ENCODE results near the gene DIP2B.

DIP2B gene

GRCh38 chr12:50618864-50619609 lies 114.3 kb downstream of the DIP2B start:
- H3K27ac ChIP-seq (ENCODE audit: low read length): no peak overlapping the region
- H3K36me3 ChIP-seq (ENCODE audit: control insufficient read depth, low read depth, low read length): no peaks in the 10 kb centered on the region
- peaks cover 45% of the 10 kb centered on the region for H3K4me1 ChIP-seq (ENCODE audit: control insufficient read depth, low read depth, low read length)
- no peaks in the 10 kb centered on the region for H3K27me3 ChIP-seq (ENCODE audit: control insufficient read depth, insufficient read depth, low read length)
- H3K9me3 ChIP-seq (ENCODE audit: control insufficient read depth, low read depth, low read length): no peaks in the 10 kb centered on the region
- no peak overlapping the region for H3K4me3 ChIP-seq (ENCODE audit: low read length)
- H3K9ac ChIP-seq (ENCODE audit: low read length): no peak overlapping the region

- H3K9me3 ChIP-seq (ENCODE audit: control insufficient read depth, low read depth, low read length): no peaks in the 10 kb centered on the region
- H3K4me1 ChIP-seq (ENCODE audit: control insufficient read depth, low read depth, low read length): peaks cover 39% of the 10 kb centered on the region
- no peaks in the 10 kb centered on the region for H3K27me3 ChIP-seq (ENCODE audit: control insufficient read depth, insufficient read depth, low read length)
- H3K4me3 ChIP-seq (ENCODE audit: low read length): no peak overlapping the region
- H3K9ac ChIP-seq (ENCODE audit: low read length): no peak overlapping the region
- H3K27ac ChIP-seq (ENCODE audit: low read length): no peak overlapping the region
- no peaks in the 10 kb centered on the region for H3K36me3 ChIP-seq (ENCODE audit: control insufficient read depth, low read depth, low read length)
Measured at GRCh38 chr12:50619610-50619958, 114.8 kb downstream of the DIP2B start.

- Histone ChIP-seq H3K4me3 (ENCODE audit: low read length) (no peak overlapping the region), H3K27ac (ENCODE audit: low read length) (peak overlapping the region; percentile 40), H3K9me3 (ENCODE audit: control insufficient read depth, low read depth, low read length) (no peaks in the 10 kb centered on the region), H3K27me3 (ENCODE audit: control insufficient read depth, insufficient read depth, low read length) (no peaks in the 10 kb centered on the region), H3K36me3 (ENCODE audit: control insufficient read depth, low read depth, low read length) (no peaks in the 10 kb centered on the region), H3K9ac (ENCODE audit: low read length) (no peak overlapping the region), H3K4me1 (ENCODE audit: control insufficient read depth, low read depth, low read length) (peaks cover 39% of the 10 kb centered on the region)
Measured at GRCh38 chr12:50620109-50620977, 115.6 kb downstream of the DIP2B start.

GRCh38 chr12:50620978-50621360 lies 116.2 kb downstream of the DIP2B start:
- Histone ChIP-seq H3K27me3 (ENCODE audit: control insufficient read depth, insufficient read depth, low read length) (no peaks in the 10 kb centered on the region), H3K9me3 (ENCODE audit: control insufficient read depth, low read depth, low read length) (no peaks in the 10 kb centered on the region), H3K9ac (ENCODE audit: low read length) (no peak overlapping the region), H3K36me3 (ENCODE audit: control insufficient read depth, low read depth, low read length) (no peaks in the 10 kb centered on the region), H3K4me3 (ENCODE audit: low read length) (no peak overlapping the region), H3K4me1 (ENCODE audit: control insufficient read depth, low read depth, low read length) (peaks cover 39% of the 10 kb centered on the region), H3K27ac (ENCODE audit: low read length) (no peak overlapping the region)

GRCh38 chr12:50621399-50622300 lies 116.9 kb downstream of the DIP2B start:
- Histone ChIP-seq H3K36me3 (ENCODE audit: control insufficient read depth, low read depth, low read length) (no peaks in the 10 kb centered on the region), H3K9me3 (ENCODE audit: control insufficient read depth, low read depth, low read length) (no peaks in the 10 kb centered on the region), H3K4me1 (ENCODE audit: control insufficient read depth, low read depth, low read length) (peaks cover 41% of the 10 kb centered on the region), H3K9ac (ENCODE audit: low read length) (no peak overlapping the region), H3K27me3 (ENCODE audit: control insufficient read depth, insufficient read depth, low read length) (no peaks in the 10 kb centered on the region), H3K4me3 (ENCODE audit: low read length) (peak overlapping the region; percentile 5), H3K27ac (ENCODE audit: low read length) (peak overlapping the region; percentile 51)

GRCh38 chr12:50625029-50625925 lies 120.5 kb downstream of the DIP2B start:
- no peaks in the 10 kb centered on the region for H3K9me3 ChIP-seq (ENCODE audit: control insufficient read depth, low read depth, low read length)
- H3K9ac ChIP-seq (ENCODE audit: low read length): no peak overlapping the region
- H3K27me3 ChIP-seq (ENCODE audit: control insufficient read depth, insufficient read depth, low read length): no peaks in the 10 kb centered on the region
- no peaks in the 10 kb centered on the region for H3K36me3 ChIP-seq (ENCODE audit: control insufficient read depth, low read depth, low read length)
- H3K4me1 ChIP-seq (ENCODE audit: control insufficient read depth, low read depth, low read length): peaks cover 37% of the 10 kb centered on the region
- peak overlapping the region; percentile 50 for H3K27ac ChIP-seq (ENCODE audit: low read length)
- H3K4me3 ChIP-seq (ENCODE audit: low read length): no peak overlapping the region

GRCh38 chr12:50626026-50626425 lies 121.2 kb downstream of the DIP2B start:
- no peaks in the 10 kb centered on the region for H3K36me3 ChIP-seq (ENCODE audit: control insufficient read depth, low read depth, low read length)
- H3K9me3 ChIP-seq (ENCODE audit: control insufficient read depth, low read depth, low read length): no peaks in the 10 kb centered on the region
- no peak overlapping the region for H3K9ac ChIP-seq (ENCODE audit: low read length)
- H3K4me1 ChIP-seq (ENCODE audit: control insufficient read depth, low read depth, low read length): peaks cover 30% of the 10 kb centered on the region
- H3K27ac ChIP-seq (ENCODE audit: low read length): no peak overlapping the region
- H3K4me3 ChIP-seq (ENCODE audit: low read length): no peak overlapping the region
- no peaks in the 10 kb centered on the region for H3K27me3 ChIP-seq (ENCODE audit: control insufficient read depth, insufficient read depth, low read length)

GRCh38 chr12:50627491-50627890 lies 122.7 kb downstream of the DIP2B start:
- H3K27ac ChIP-seq (ENCODE audit: low read length): no peak overlapping the region
- no peak overlapping the region for H3K4me3 ChIP-seq (ENCODE audit: low read length)
- no peaks in the 10 kb centered on the region for H3K27me3 ChIP-seq (ENCODE audit: control insufficient read depth, insufficient read depth, low read length)
- H3K9me3 ChIP-seq (ENCODE audit: control insufficient read depth, low read depth, low read length): no peaks in the 10 kb centered on the region
- peaks cover 17% of the 10 kb centered on the region for H3K4me1 ChIP-seq (ENCODE audit: control insufficient read depth, low read depth, low read length)
- H3K36me3 ChIP-seq (ENCODE audit: control insufficient read depth, low read depth, low read length): no peaks in the 10 kb centered on the region
- no peak overlapping the region for H3K9ac ChIP-seq (ENCODE audit: low read length)

- no peak overlapping the region for H3K9ac ChIP-seq (ENCODE audit: low read length)
- no peak overlapping the region for H3K27ac ChIP-seq (ENCODE audit: low read length)
- no peaks in the 10 kb centered on the region for H3K27me3 ChIP-seq (ENCODE audit: control insufficient read depth, insufficient read depth, low read length)
- peaks cover 17% of the 10 kb centered on the region for H3K4me1 ChIP-seq (ENCODE audit: control insufficient read depth, low read depth, low read length)
- H3K36me3 ChIP-seq (ENCODE audit: control insufficient read depth, low read depth, low read length): no peaks in the 10 kb centered on the region
- no peak overlapping the region for H3K4me3 ChIP-seq (ENCODE audit: low read length)
- no peaks in the 10 kb centered on the region for H3K9me3 ChIP-seq (ENCODE audit: control insufficient read depth, low read depth, low read length)
Measured at GRCh38 chr12:50628394-50628793, 123.6 kb downstream of the DIP2B start.

- H3K27ac ChIP-seq (ENCODE audit: low read length): no peak overlapping the region
Measured at GRCh38 chr12:50633955-50634354, 129.2 kb downstream of the DIP2B start.

More at GRCh38 chr12:50633955-50634354, 129.2 kb downstream of the DIP2B start:
- Histone ChIP-seq H3K4me3 (ENCODE audit: low read length) (no peak overlapping the region), H3K36me3 (ENCODE audit: control insufficient read depth, low read depth, low read length) (no peaks in the 10 kb centered on the region), H3K9ac (ENCODE audit: low read length) (no peak overlapping the region), H3K4me1 (ENCODE audit: control insufficient read depth, low read depth, low read length) (no peaks in the 10 kb centered on the region), H3K27me3 (ENCODE audit: control insufficient read depth, insufficient read depth, low read length) (no peaks in the 10 kb centered on the region), H3K9me3 (ENCODE audit: control insufficient read depth, low read depth, low read length) (no peaks in the 10 kb centered on the region)
